Measurements from ENCODE around the gene GPR65. TPM values are rescaled to one million over a fixed set of nuclear protein-coding genes. Genes with fewer than 3 reads are reported as not detected.

The GPR65 gene
- total RNA-seq, 2 donors from 2014 or later = 20.4 to 35.0 TPM

GRCh38 chr14:88034076-88034475 lies 29.1 kb downstream of the GPR65 start:
- peaks cover 46 to 48% of the 10 kb centered on the region in 2 donors for H3K4me1 Mint-ChIP-seq (ENCODE audit: low read depth in 2 of 2)
- H3K4me3 Mint-ChIP-seq = no peak overlapping the region
- DNase-seq (ENCODE audit: low spot score) = no peak
- no peak for ATAC-seq
- no peak overlapping the region for H3K27ac Mint-ChIP-seq
- no peaks in the 10 kb centered on the region for H3K9me3 Mint-ChIP-seq
- no peaks in the 10 kb centered on the region for H3K27me3 Mint-ChIP-seq
- peaks cover 11% of the 10 kb centered on the region for H3K36me3 Mint-ChIP-seq

- Mint-ChIP-seq H3K4me1 (ENCODE audit: low read depth in 2 of 2) (peaks cover 26 to 32% of the 10 kb centered on the region in 2 donors), H3K27ac (no peak overlapping the region), H3K9me3 (no peaks in the 10 kb centered on the region), H3K36me3 (peaks cover 6% of the 10 kb centered on the region), H3K4me3 (no peak overlapping the region), H3K27me3 (no peaks in the 10 kb centered on the region)
- ATAC-seq (no peak), DNase-seq (ENCODE audit: low spot score) (no peak)
These were observed 31.5 kb downstream of the GPR65 start for GRCh38 chr14:88036422-88036821.

GRCh38 chr14:88037325-88037724 lies 32.4 kb downstream of the GPR65 start:
- Mint-ChIP-seq H3K9me3 (no peaks in the 10 kb centered on the region), H3K36me3 (peaks cover 6% of the 10 kb centered on the region), H3K27me3 (no peaks in the 10 kb centered on the region), H3K4me3 (no peak overlapping the region), H3K27ac (no peak overlapping the region), H3K4me1 (ENCODE audit: low read depth in 2 of 2) (peaks cover 23 to 29% of the 10 kb centered on the region in 2 donors)
- no peak for ATAC-seq
- no peak for DNase-seq (ENCODE audit: low spot score)

- H3K9me3 Mint-ChIP-seq = no peaks in the 10 kb centered on the region
- H3K4me3 Mint-ChIP-seq = no peak overlapping the region
- no peak overlapping the region for H3K27ac Mint-ChIP-seq
- ATAC-seq = no peak
- DNase-seq (ENCODE audit: low spot score) = no peak
- H3K4me1 Mint-ChIP-seq (ENCODE audit: low read depth in 2 of 2) = peaks cover 25 to 26% of the 10 kb centered on the region in 2 donors
- no peaks in the 10 kb centered on the region for H3K27me3 Mint-ChIP-seq
- H3K36me3 Mint-ChIP-seq = no peaks in the 10 kb centered on the region
These were observed 34.3 kb downstream of the GPR65 start for GRCh38 chr14:88039197-88039596.

GRCh38 chr14:88040146-88040545 lies 35.2 kb downstream of the GPR65 start:
- DNase-seq (ENCODE audit: low spot score) (no peak), ATAC-seq (no peak)
- no peak overlapping the region for H3K4me3 Mint-ChIP-seq
- H3K36me3 Mint-ChIP-seq = peaks cover 4% of the 10 kb centered on the region
- peaks cover 28 to 34% of the 10 kb centered on the region in 2 donors for H3K4me1 Mint-ChIP-seq (ENCODE audit: low read depth in 2 of 2)
- no peaks in the 10 kb centered on the region for H3K9me3 Mint-ChIP-seq
- H3K27ac Mint-ChIP-seq = no peak overlapping the region
- no peaks in the 10 kb centered on the region for H3K27me3 Mint-ChIP-seq

- H3K27ac Mint-ChIP-seq = peak overlapping the region in 1 of 2 donors; percentile 5
- ATAC-seq = no peak
- peak overlapping the region; percentile 69 for H3K4me3 Mint-ChIP-seq
- DNase-seq (ENCODE audit: low spot score) = no peak
- H3K36me3 Mint-ChIP-seq = peaks cover 27% of the 10 kb centered on the region
- H3K27me3 Mint-ChIP-seq = no peaks in the 10 kb centered on the region
- peaks cover 27 to 30% of the 10 kb centered on the region in 2 donors for H3K4me1 Mint-ChIP-seq (ENCODE audit: low read depth in 2 of 2)
- no peaks in the 10 kb centered on the region for H3K9me3 Mint-ChIP-seq
These were observed 38.9 kb downstream of the GPR65 start for GRCh38 chr14:88043529-88044443.

GRCh38 chr14:88044444-88044758 lies 39.5 kb downstream of the GPR65 start:
- H3K4me1 Mint-ChIP-seq (ENCODE audit: low read depth in 2 of 2) = peaks cover 24% of the 10 kb centered on the region in 2 donors
- peak overlapping the region; percentile 5 to 69 for H3K27ac Mint-ChIP-seq
- peak overlapping the region; percentile 69 for H3K4me3 Mint-ChIP-seq
- H3K27me3 Mint-ChIP-seq = no peaks in the 10 kb centered on the region
- no peaks in the 10 kb centered on the region for H3K9me3 Mint-ChIP-seq
- H3K36me3 Mint-ChIP-seq = peaks cover 30% of the 10 kb centered on the region
- no peak for DNase-seq (ENCODE audit: low spot score)
- no peak for ATAC-seq

GRCh38 chr14:88044776-88045446 lies 40.0 kb downstream of the GPR65 start:
- peak overlapping the region; percentile 69 for H3K4me3 Mint-ChIP-seq
- no peaks in the 10 kb centered on the region for H3K9me3 Mint-ChIP-seq
- no peak for DNase-seq (ENCODE audit: low spot score)
- peaks cover 24% of the 10 kb centered on the region in 2 donors for H3K4me1 Mint-ChIP-seq (ENCODE audit: low read depth in 2 of 2)
- peak; percentile 61 to 86 for ATAC-seq
- H3K36me3 Mint-ChIP-seq = peaks cover 30% of the 10 kb centered on the region
- H3K27ac Mint-ChIP-seq = peak overlapping the region; percentile 63 to 69
- no peaks in the 10 kb centered on the region for H3K27me3 Mint-ChIP-seq

- peak overlapping the region in 1 of 2 donors; percentile 1 for H3K27ac Mint-ChIP-seq
- peaks cover 24% of the 10 kb centered on the region in 2 donors for H3K4me1 Mint-ChIP-seq (ENCODE audit: low read depth in 2 of 2)
- no peak for DNase-seq (ENCODE audit: low spot score)
- no peaks in the 10 kb centered on the region for H3K9me3 Mint-ChIP-seq
- H3K4me3 Mint-ChIP-seq = peak overlapping the region; percentile 16
- no peak for ATAC-seq
- no peaks in the 10 kb centered on the region for H3K27me3 Mint-ChIP-seq
- peaks cover 30% of the 10 kb centered on the region for H3K36me3 Mint-ChIP-seq
These were observed 40.8 kb downstream of the GPR65 start for GRCh38 chr14:88045705-88046104.

GRCh38 chr14:88048351-88048750 lies 43.4 kb downstream of the GPR65 start:
- H3K4me1 Mint-ChIP-seq (ENCODE audit: low read depth in 2 of 2) = peaks cover 24% of the 10 kb centered on the region in 2 donors
- H3K27me3 Mint-ChIP-seq = no peaks in the 10 kb centered on the region
- H3K27ac Mint-ChIP-seq = peak overlapping the region in 1 of 2 donors; percentile 26
- no peak for ATAC-seq
- peaks cover 33% of the 10 kb centered on the region for H3K36me3 Mint-ChIP-seq
- H3K4me3 Mint-ChIP-seq = no peak overlapping the region
- no peak for DNase-seq (ENCODE audit: low spot score)
- H3K9me3 Mint-ChIP-seq = no peaks in the 10 kb centered on the region

GRCh38 chr14:88049266-88049665 lies 44.3 kb downstream of the GPR65 start:
- Mint-ChIP-seq H3K27ac (peak overlapping the region in 1 of 2 donors; percentile 26), H3K36me3 (peaks cover 38% of the 10 kb centered on the region), H3K27me3 (no peaks in the 10 kb centered on the region), H3K9me3 (no peaks in the 10 kb centered on the region), H3K4me1 (ENCODE audit: low read depth in 2 of 2) (peaks cover 20 to 22% of the 10 kb centered on the region in 2 donors), H3K4me3 (no peak overlapping the region)
- ATAC-seq = no peak
- DNase-seq (ENCODE audit: low spot score) = no peak

- Mint-ChIP-seq H3K27ac (no peak overlapping the region), H3K4me1 (ENCODE audit: low read depth in 2 of 2) (peaks cover 15 to 19% of the 10 kb centered on the region in 2 donors), H3K36me3 (peaks cover 42% of the 10 kb centered on the region), H3K4me3 (no peak overlapping the region), H3K9me3 (no peaks in the 10 kb centered on the region), H3K27me3 (no peaks in the 10 kb centered on the region)
- ATAC-seq (no peak), DNase-seq (ENCODE audit: low spot score) (no peak)
These were observed 45.0 kb downstream of the GPR65 start for GRCh38 chr14:88049936-88050335.

GRCh38 chr14:88060576-88060975 lies 55.6 kb downstream of the GPR65 start:
- DNase-seq (ENCODE audit: low spot score) (no peak), ATAC-seq (no peak)
- Mint-ChIP-seq H3K27me3 (no peaks in the 10 kb centered on the region), H3K4me1 (ENCODE audit: low read depth in 2 of 2) (peaks cover 0 to 6% of the 10 kb centered on the region in 2 donors), H3K36me3 (peaks cover 5% of the 10 kb centered on the region), H3K27ac (no peak overlapping the region), H3K9me3 (no peaks in the 10 kb centered on the region), H3K4me3 (no peak overlapping the region)

GRCh38 chr14:88063811-88064210 lies 58.9 kb downstream of the GPR65 start:
- no peaks in the 10 kb centered on the region for H3K4me1 Mint-ChIP-seq (ENCODE audit: low read depth in 2 of 2)
- no peak for DNase-seq (ENCODE audit: low spot score)
- no peaks in the 10 kb centered on the region for H3K9me3 Mint-ChIP-seq
- H3K4me3 Mint-ChIP-seq = no peak overlapping the region
- H3K27ac Mint-ChIP-seq = no peak overlapping the region
- ATAC-seq = no peak
- H3K36me3 Mint-ChIP-seq = peaks cover 5% of the 10 kb centered on the region
- H3K27me3 Mint-ChIP-seq = no peaks in the 10 kb centered on the region

All from natural killer cell treated with Interleukin-12 subunit alpha and Interleukin-12 subunit beta and Interleukin-15 and Interleukin-18, amount 100 ng/mL, for 72 hours (primary cell).